Measurements from ENCODE around the gene TUBGCP2. TPM values are rescaled to one million over a fixed set of nuclear protein-coding genes. Genes with fewer than 3 reads are reported as not detected.

Gene TUBGCP2
- total and polyA plus RNA-seq, 9 of the 15 experiments (the other 6 are each of a cell fraction or from before 2014, with no cell fraction given): 4.3 to 56.6 (median 28.4) TPM

DNA sequence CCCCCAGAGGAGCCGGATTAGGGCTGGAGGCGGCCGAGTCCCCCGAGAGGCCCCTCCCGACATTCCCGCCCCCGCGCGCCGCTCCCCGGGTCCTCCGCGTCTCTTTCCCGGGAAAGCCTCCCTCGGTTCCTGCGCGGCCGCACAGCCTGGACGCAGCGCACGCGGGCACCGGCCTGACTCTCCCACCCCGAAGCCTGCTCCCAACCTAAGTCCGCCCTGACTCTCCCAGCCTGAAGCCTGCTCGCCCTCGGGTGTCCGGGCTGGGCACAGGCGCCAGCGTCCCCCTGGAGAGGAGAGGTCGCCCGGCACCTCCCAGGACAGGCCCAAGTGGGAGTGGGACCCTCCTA is 71.5 kb downstream of the TUBGCP2 start:
- no peak for FAIRE-seq
- H3K27me3 ChIP-seq (ENCODE audit: control insufficient read depth in 2 of 2, insufficient read depth in 2 of 2, low read length in 2 of 2): no peaks in the 10 kb centered on the region
- no peak overlapping the region for H3K27ac ChIP-seq (ENCODE audit: extremely low read depth, low read depth, low read length)
- H2AFZ ChIP-seq (ENCODE audit: low read depth, low read length): no peak overlapping the region
- in situ Hi-C loops (cut with MboI) (no loop called here), intact Hi-C loops (cut with micrococcal nuclease) (no loop called here)
- no peak overlapping the region for H3K9ac ChIP-seq (ENCODE audit: insufficient read depth in 1 of 2, low read depth in 2 of 2, low read length in 2 of 2)
- no peaks in the 10 kb centered on the region for H4K20me1 ChIP-seq (replicated peaks; ENCODE audit: control insufficient read depth, insufficient read depth, low read length)
- H3K9me3 ChIP-seq (replicated peaks; ENCODE audit: control insufficient read depth, insufficient read depth, low read depth, low read length): no peaks in the 10 kb centered on the region
- ChIA-PET POLR2A (no interaction called here), CTCF (ENCODE audit: low intra/inter-chr PET ratio) (no interaction called here)
- no peak for ATAC-seq
- H3K4me2 ChIP-seq (ENCODE audit: insufficient read depth, low read length): no peak overlapping the region
- no TSS peak for BruUV-seq (replicated peaks)
- TF ChIP-seq MAZ (CRISPR knock-in tag; conservative IDR thresholded peaks at IDR 0.05 in 1 of 2, IDR thresholded peaks at IDR 0.05 in 1 of 2) (no peak), EP300 (IDR thresholded peaks at IDR 0.05; ENCODE audit: low read length) (no peak), HCFC1 (IDR thresholded peaks at IDR 0.05; ENCODE audit: low read depth, low read length) (no peak), ZNF766 (CRISPR knock-in tag; conservative IDR thresholded peaks at IDR 0.05) (no peak), ZNF586 (CRISPR knock-in tag; conservative IDR thresholded peaks at IDR 0.05) (no peak)
- H3K4me3 ChIP-seq: no peak overlapping the region
- H3K4me1 ChIP-seq (replicated peaks in 1 of 2; ENCODE audit: control insufficient read depth in 2 of 2, insufficient read depth in 2 of 2, low read length in 2 of 2): peaks cover 0 to 46% of the 10 kb centered on the region in 2 experiments; a peak in 2 of 5 replicates
- WGBS (ENCODE audit: insufficient coverage, low coverage, missing lambda C conversion rate): 100% methylated on average over 5 of the region's 32 CpGs
- H3K36me3 ChIP-seq (ENCODE audit: control insufficient read depth, insufficient read depth, low read length): no peaks in the 10 kb centered on the region
- no peak for DNase-seq (ENCODE audit: extremely low read depth in 1 of 4, low spot score in 3 of 4)
- H3K79me2 ChIP-seq (ENCODE audit: control insufficient read depth, insufficient read depth, low read length): no peaks in the 10 kb centered on the region
- no peaks in the 10 kb centered on the region for H3K9me1 ChIP-seq (ENCODE audit: control insufficient read depth, insufficient read depth, low read length)

DNA sequence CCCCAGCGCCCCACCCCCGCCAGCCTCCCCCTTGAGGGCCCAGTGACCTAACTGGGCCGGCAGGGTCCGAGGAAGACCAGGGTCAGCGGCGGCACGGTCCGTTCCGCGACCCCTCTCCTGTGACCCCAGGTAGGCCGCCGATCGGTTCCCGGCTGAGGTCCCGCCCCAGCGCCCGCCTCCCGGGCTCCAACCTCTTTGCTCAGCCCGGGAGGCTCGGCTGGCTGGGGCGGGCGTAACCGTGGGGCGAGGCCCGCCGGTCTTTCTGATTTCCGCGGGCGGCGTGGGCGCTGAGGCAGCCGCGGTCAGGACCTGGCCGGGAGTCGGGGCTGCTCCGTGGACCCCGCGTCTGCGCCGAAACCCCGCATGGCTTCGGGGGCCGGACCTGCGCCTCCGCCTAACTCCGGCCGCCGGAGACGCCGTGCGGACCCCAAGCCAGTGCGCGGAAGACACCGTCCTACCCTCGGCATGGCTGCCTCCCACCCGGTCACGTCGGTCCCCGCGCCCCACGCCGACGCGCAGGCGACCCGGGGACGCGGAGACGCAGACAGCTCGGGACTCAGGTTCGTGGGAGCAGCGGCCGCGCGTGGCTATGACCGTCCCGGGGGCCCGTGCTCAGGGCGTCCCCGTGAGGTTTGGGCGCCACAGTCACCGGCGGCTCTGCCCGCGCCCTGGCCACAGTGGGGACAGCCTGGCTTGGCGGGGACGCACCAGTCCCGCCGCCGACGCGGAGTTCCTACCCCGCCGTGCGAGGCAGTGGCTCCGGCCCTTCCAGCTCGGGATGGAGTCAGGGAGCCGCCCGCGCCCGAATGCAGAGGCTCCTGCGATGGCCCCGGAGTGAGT is 72.1 kb downstream of the TUBGCP2 start:
- no peak for TF ChIP-seq ATF7 (IDR thresholded peaks at IDR 0.05)
- POLR2A ChIA-PET: interaction anchor here (0.6 kb wide), 1 partner anchor 21 kb away, joined by 3 read pairs; no protein-coding TSS in a partner anchor
- in situ Hi-C loops (cut with MboI): no loop called here
- CTCF ChIA-PET (ENCODE audit: low intra/inter-chr PET ratio): no interaction called here
- 100% methylated on average over 1 of the region's 103 CpGs for WGBS (ENCODE audit: insufficient coverage, low coverage, missing lambda C conversion rate)
- Histone ChIP-seq H3K4me2 (ENCODE audit: insufficient read depth, low read length) (no peak overlapping the region), H3K27me3 (ENCODE audit: control insufficient read depth in 2 of 2, insufficient read depth in 2 of 2, low read length in 2 of 2) (no peaks in the 10 kb centered on the region), H3K4me3 (no peak overlapping the region), H4K20me1 (replicated peaks; ENCODE audit: control insufficient read depth, insufficient read depth, low read length) (no peaks in the 10 kb centered on the region), H3K36me3 (ENCODE audit: control insufficient read depth, insufficient read depth, low read length) (no peaks in the 10 kb centered on the region), H3K79me2 (ENCODE audit: control insufficient read depth, insufficient read depth, low read length) (no peaks in the 10 kb centered on the region), H3K4me1 (replicated peaks in 1 of 2; ENCODE audit: control insufficient read depth in 2 of 2, insufficient read depth in 2 of 2, low read length in 2 of 2) (peaks cover 0 to 41% of the 10 kb centered on the region in 2 experiments; a peak in 2 of 5 replicates), H3K9me1 (ENCODE audit: control insufficient read depth, insufficient read depth, low read length) (no peaks in the 10 kb centered on the region), H2AFZ (ENCODE audit: low read depth, low read length) (no peak overlapping the region), H3K9ac (ENCODE audit: insufficient read depth in 1 of 2, low read depth in 2 of 2, low read length in 2 of 2) (no peak overlapping the region), H3K27ac (ENCODE audit: extremely low read depth, low read depth, low read length) (no peak overlapping the region), H3K9me3 (replicated peaks; ENCODE audit: control insufficient read depth, insufficient read depth, low read depth, low read length) (no peaks in the 10 kb centered on the region)
- BruUV-seq (replicated peaks): no TSS peak
- no peak for FAIRE-seq
- DNase-seq (ENCODE audit: extremely low read depth in 1 of 4, low spot score in 3 of 4): no peak
- intact Hi-C loops (cut with micrococcal nuclease): no loop called here
- ATAC-seq: no peak
